H9 (cell line): ENCODE measurements around the gene PATL2. TPM values are rescaled to one million over a fixed set of nuclear protein-coding genes. Genes with fewer than 3 reads are reported as not detected.

ENCODE experiments used
- DNase-seq: peaks from one replicate; pipeline ENCODE4 v3.0.0-alpha.2; 2017
- H2AFZ ChIP-seq: one replicate; pipeline ENCODE4 v1.6.1; 2013; ENCODE audit warnings: mild to moderate bottlenecking, low read length, control low read depth, moderate library complexity
- H2AK5ac ChIP-seq: 2 replicates; pipeline ENCODE4 v1.6.1; 2013; ENCODE audit warnings: low read length, control low read depth, mixed read lengths; ENCODE audit not compliant: insufficient read length
- H2BK120ac ChIP-seq: one replicate; pipeline ENCODE4 v1.6.1; 2013; ENCODE audit warnings: low read depth, mild to moderate bottlenecking, low read length, control low read depth, inconsistent platforms; ENCODE audit not compliant: poor library complexity, severe bottlenecking
- H2BK12ac ChIP-seq: 2 replicates; pipeline ENCODE4 v1.6.1; 2013; ENCODE audit warnings: low read length, control low read depth, mixed read lengths, low read depth; ENCODE audit not compliant: insufficient read length
- H2BK15ac ChIP-seq: 2 replicates; pipeline ENCODE4 v1.6.1; 2013; ENCODE audit warnings: low read depth, low read length, control low read depth
- H2BK20ac ChIP-seq: one replicate; pipeline ENCODE4 v1.6.1; 2013; ENCODE audit warnings: low read depth, mild to moderate bottlenecking, low read length, control low read depth, inconsistent platforms; ENCODE audit not compliant: poor library complexity, severe bottlenecking
- H2BK5ac ChIP-seq: 2 replicates; pipeline ENCODE4 v1.6.1; 2013; ENCODE audit warnings: low read length, control low read depth, mixed read lengths; ENCODE audit not compliant: insufficient read length
- H3K14ac ChIP-seq: 2 replicates; pipeline ENCODE4 v1.6.1; 2013; ENCODE audit warnings: low read length, control low read depth; ENCODE audit not compliant: insufficient read depth
- H3K18ac ChIP-seq: 2 replicates; pipeline ENCODE4 v1.6.1; 2013; ENCODE audit warnings: low read depth, mild to moderate bottlenecking, mixed read lengths, low read length, control low read depth; ENCODE audit not compliant: insufficient read length
- H3K23ac ChIP-seq: 2 replicates; pipeline ENCODE4 v1.6.1; 2013; ENCODE audit warnings: low read length, control low read depth, mixed read lengths, low read depth; ENCODE audit not compliant: insufficient read length
- H3K23me2 ChIP-seq: 2 replicates; pipeline ENCODE4 v1.6.1; 2013; ENCODE audit warnings: low read depth, mild to moderate bottlenecking, mixed read lengths, low read length, control low read depth; ENCODE audit not compliant: insufficient read length, poor library complexity, severe bottlenecking
- H3K27ac ChIP-seq: 2 replicates; pipeline ENCODE4 v1.5.1; 2013; ENCODE audit warnings: low read length, control low read depth, mixed read lengths, low read depth; ENCODE audit not compliant: insufficient read length
- H3K27me3 ChIP-seq: 2 replicates; pipeline ENCODE4 v1.6.1; 2013; ENCODE audit warnings: low read length, control low read depth, inconsistent platforms; ENCODE audit not compliant: insufficient read depth
- H3K4ac ChIP-seq: 2 replicates; pipeline ENCODE4 v1.6.1; 2013; ENCODE audit warnings: low read depth, mild to moderate bottlenecking, control low read depth, inconsistent platforms, low read length, moderate library complexity
- H3K4me1 ChIP-seq: 2 replicates; pipeline ENCODE4 v1.6.1; 2013; ENCODE audit warnings: low read length, control low read depth, inconsistent platforms; ENCODE audit not compliant: insufficient read depth
- H3K4me2 ChIP-seq: 2 replicates; pipeline ENCODE4 v1.6.1; 2013; ENCODE audit warnings: low read length, control low read depth, mixed read lengths; ENCODE audit not compliant: insufficient read length, insufficient read depth
- H3K56ac ChIP-seq: 2 replicates; pipeline ENCODE4 v1.6.1; 2013; ENCODE audit warnings: low read depth, mild to moderate bottlenecking, mixed read lengths, low read length, control low read depth; ENCODE audit not compliant: insufficient read length
- H3K79me1 ChIP-seq: 2 replicates; pipeline ENCODE4 v1.6.1; 2013; ENCODE audit warnings: low read depth, mild to moderate bottlenecking, moderate library complexity, low read length, control low read depth, inconsistent platforms; ENCODE audit not compliant: insufficient read depth, poor library complexity, severe bottlenecking
- H3K79me2 ChIP-seq: 2 replicates; pipeline ENCODE4 v1.6.1; 2013; ENCODE audit warnings: low read length, control low read depth, inconsistent platforms; ENCODE audit not compliant: insufficient read depth
- H3K9ac ChIP-seq: 2 replicates; pipeline ENCODE4 v1.6.1; 2013; ENCODE audit warnings: low read length, control low read depth, mixed read lengths; ENCODE audit not compliant: insufficient read length; ENCODE audit errors: extremely low read depth
- H3K9me3 ChIP-seq: one replicate; pipeline ENCODE4 v1.6.1; 2013; ENCODE audit warnings: low read depth, low read length, inconsistent platforms; ENCODE audit not compliant: control insufficient read depth
- H3T11ph ChIP-seq: one replicate; pipeline ENCODE4 v1.6.1; 2013; ENCODE audit warnings: mild to moderate bottlenecking, low read length, control low read depth, inconsistent platforms
- H4K20me1 ChIP-seq: one replicate; pipeline ENCODE4 v1.6.1; 2013; ENCODE audit not compliant: control insufficient read depth, insufficient read length, insufficient read depth
- H4K5ac ChIP-seq: 2 replicates; pipeline ENCODE4 v1.6.1; 2013; ENCODE audit warnings: low read depth, mild to moderate bottlenecking, mixed read lengths, low read length, control low read depth; ENCODE audit not compliant: insufficient read length
- H4K8ac ChIP-seq: replicated peaks from 2 replicates; pipeline ENCODE4 v1.6.1; 2013; ENCODE audit warnings: low read length, control low read depth, mixed read lengths, low read depth; ENCODE audit not compliant: insufficient read length
- H4K91ac ChIP-seq: 2 replicates; pipeline ENCODE4 v1.6.1; 2013; ENCODE audit warnings: low read depth, mild to moderate bottlenecking, moderate library complexity, mixed read lengths, low read length, control low read depth; ENCODE audit not compliant: insufficient read length
- H3K27ac Mint-ChIP-seq, 3 experiments: 2 replicates in 2 of 3; 3 replicates in 1 of 3; pipeline ENCODE4 v1.8.0; 2020 to 2021; ENCODE audit warnings: mixed read lengths in 3 of 3, mild to moderate bottlenecking in 1 of 3, moderate library complexity in 1 of 3
- H3K27me3 Mint-ChIP-seq: 2 replicates; pipeline ENCODE4 v1.8.0; 2021; ENCODE audit warnings: low read depth, mild to moderate bottlenecking, moderate library complexity, mixed read lengths
- H3K36me3 Mint-ChIP-seq, 3 experiments: 2 replicates in 2 of 3; 3 replicates in 1 of 3; pipeline ENCODE4 v1.8.0; 2020 to 2021; ENCODE audit warnings: low read depth in 3 of 3, mixed read lengths in 3 of 3; ENCODE audit not compliant: insufficient read depth in 1 of 3
- H3K4me1 Mint-ChIP-seq, 2 experiments: 2 replicates each; pipeline ENCODE4 v1.8.0; 2020; ENCODE audit warnings: mixed read lengths in 2 of 2
- H3K4me3 Mint-ChIP-seq, 2 experiments: 2 replicates in 1 of 2; 3 replicates in 1 of 2; pipeline ENCODE4 v1.8.0; 2020 to 2021; ENCODE audit warnings: mild to moderate bottlenecking in 2 of 2, mixed read lengths in 2 of 2, moderate library complexity in 1 of 2
- H3K9me3 Mint-ChIP-seq, 2 experiments: 2 replicates in 1 of 2; 3 replicates in 1 of 2; pipeline ENCODE4 v1.8.0; 2020; ENCODE audit warnings: mild to moderate bottlenecking in 2 of 2, mixed read lengths in 2 of 2, moderate library complexity in 1 of 2
- WGBS: extraction: QIAGEN DNeasy Blood & Tissue Kit; methylation state at CpG from one replicate; pipeline ENCODE4 v1.1.7; 2013; ENCODE audit warnings: missing lambda C conversion rate, low lambda C conversion rate, mixed read lengths; ENCODE audit not compliant: insufficient read length; ENCODE audit errors: extremely low coverage; 5-methylcytosine and 5-hydroxymethylcytosine counted together
- total RNA-seq: library from RNA; stranded (reverse); gene quantifications from 2 replicates; pipeline ENCODE4 v1.2.1, GENCODE V29; 2021
- TF ChIP-seq, protein P1 (sequence below): fragments of 200-600 bp; sonication (generic); conservative IDR thresholded peaks from 3 replicates; pipeline ENCODE4 v1.8.0; 2021; ENCODE audit warnings: antibody characterized with exemption, mild to moderate bottlenecking

PATL2 gene
- total RNA-seq, 1 experiment from 2014 or later, result 0.46 TPM

DNA sequence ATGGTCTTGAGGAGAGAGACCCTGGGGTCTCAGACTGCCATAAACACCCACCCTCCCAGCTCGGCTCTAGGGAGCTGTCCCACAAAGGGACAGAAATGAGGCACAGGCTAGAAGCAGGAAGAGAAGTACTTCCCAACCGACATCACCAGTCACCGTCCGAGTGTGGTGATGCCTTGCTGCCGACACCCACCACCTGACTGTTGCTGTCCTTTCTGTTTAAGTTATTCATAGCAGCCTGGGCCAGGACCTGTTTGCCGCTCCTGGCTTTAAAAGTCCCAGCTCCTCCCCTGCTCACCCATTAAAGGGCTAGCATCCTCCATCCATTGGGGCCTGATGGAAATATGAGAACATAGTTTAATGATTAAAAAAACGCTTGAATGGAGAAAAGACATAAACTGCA is 34.4 kb downstream of the PATL2 start:
- Histone ChIP-seq H4K8ac (no peak overlapping the region), H3K56ac (no peak overlapping the region), H2BK20ac (no peak overlapping the region), H3K4me2 (no peak overlapping the region), H3K9ac (no peak overlapping the region), H3K4me1 (no peaks in the 10 kb centered on the region), H4K20me1 (no peaks in the 10 kb centered on the region), H3T11ph (no peak overlapping the region), H2BK12ac (no peak overlapping the region), H3K4ac (no peak overlapping the region), H2AFZ (no peak overlapping the region), H3K18ac (no peak overlapping the region), H3K79me1 (no peaks in the 10 kb centered on the region), H3K23me2 (no peaks in the 10 kb centered on the region), H3K79me2 (no peaks in the 10 kb centered on the region), H3K9me3 (no peaks in the 10 kb centered on the region), H4K91ac (no peak overlapping the region), H2AK5ac (no peak overlapping the region), H3K27me3 (no peaks in the 10 kb centered on the region), H2BK5ac (no peak overlapping the region), H2BK15ac (no peak overlapping the region), H3K14ac (no peak overlapping the region), H3K23ac (no peak overlapping the region), H3K27ac (no peak overlapping the region), H2BK120ac (no peak overlapping the region), H4K5ac (no peak overlapping the region)
- no peak for DNase-seq
- Mint-ChIP-seq H3K27ac (no peak overlapping the region; a peak in 1 of 7 replicates), H3K4me1 (peaks cover 3 to 8% of the 10 kb centered on the region in 2 experiments; a peak in 3 of 4 replicates), H3K27me3 (peaks cover 3% of the 10 kb centered on the region), H3K36me3 (no peaks in the 10 kb centered on the region; a peak in 1 of 7 replicates), H3K4me3 (no peak overlapping the region), H3K9me3 (no peaks in the 10 kb centered on the region)
- no CpG with 5 or more reads among the region's 7 CpGs for WGBS
- TF ChIP-seq, protein P1, sequence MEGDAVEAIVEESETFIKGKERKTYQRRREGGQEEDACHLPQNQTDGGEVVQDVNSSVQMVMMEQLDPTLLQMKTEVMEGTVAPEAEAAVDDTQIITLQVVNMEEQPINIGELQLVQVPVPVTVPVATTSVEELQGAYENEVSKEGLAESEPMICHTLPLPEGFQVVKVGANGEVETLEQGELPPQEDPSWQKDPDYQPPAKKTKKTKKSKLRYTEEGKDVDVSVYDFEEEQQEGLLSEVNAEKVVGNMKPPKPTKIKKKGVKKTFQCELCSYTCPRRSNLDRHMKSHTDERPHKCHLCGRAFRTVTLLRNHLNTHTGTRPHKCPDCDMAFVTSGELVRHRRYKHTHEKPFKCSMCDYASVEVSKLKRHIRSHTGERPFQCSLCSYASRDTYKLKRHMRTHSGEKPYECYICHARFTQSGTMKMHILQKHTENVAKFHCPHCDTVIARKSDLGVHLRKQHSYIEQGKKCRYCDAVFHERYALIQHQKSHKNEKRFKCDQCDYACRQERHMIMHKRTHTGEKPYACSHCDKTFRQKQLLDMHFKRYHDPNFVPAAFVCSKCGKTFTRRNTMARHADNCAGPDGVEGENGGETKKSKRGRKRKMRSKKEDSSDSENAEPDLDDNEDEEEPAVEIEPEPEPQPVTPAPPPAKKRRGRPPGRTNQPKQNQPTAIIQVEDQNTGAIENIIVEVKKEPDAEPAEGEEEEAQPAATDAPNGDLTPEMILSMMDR, result no peak
